ENCODE measurements around the gene SMIM9.

The SMIM9 gene

GRCh38 chrX:154780968-154781367 lies 53.5 kb downstream of the SMIM9 start (continued):
- TF ChIP-seq, protein P1, sequence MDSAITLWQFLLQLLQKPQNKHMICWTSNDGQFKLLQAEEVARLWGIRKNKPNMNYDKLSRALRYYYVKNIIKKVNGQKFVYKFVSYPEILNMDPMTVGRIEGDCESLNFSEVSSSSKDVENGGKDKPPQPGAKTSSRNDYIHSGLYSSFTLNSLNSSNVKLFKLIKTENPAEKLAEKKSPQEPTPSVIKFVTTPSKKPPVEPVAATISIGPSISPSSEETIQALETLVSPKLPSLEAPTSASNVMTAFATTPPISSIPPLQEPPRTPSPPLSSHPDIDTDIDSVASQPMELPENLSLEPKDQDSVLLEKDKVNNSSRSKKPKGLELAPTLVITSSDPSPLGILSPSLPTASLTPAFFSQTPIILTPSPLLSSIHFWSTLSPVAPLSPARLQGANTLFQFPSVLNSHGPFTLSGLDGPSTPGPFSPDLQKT (IDR thresholded peaks at IDR 0.05; ENCODE audit: borderline replicate concordance, low read depth, low read length) = no peak

DNA sequence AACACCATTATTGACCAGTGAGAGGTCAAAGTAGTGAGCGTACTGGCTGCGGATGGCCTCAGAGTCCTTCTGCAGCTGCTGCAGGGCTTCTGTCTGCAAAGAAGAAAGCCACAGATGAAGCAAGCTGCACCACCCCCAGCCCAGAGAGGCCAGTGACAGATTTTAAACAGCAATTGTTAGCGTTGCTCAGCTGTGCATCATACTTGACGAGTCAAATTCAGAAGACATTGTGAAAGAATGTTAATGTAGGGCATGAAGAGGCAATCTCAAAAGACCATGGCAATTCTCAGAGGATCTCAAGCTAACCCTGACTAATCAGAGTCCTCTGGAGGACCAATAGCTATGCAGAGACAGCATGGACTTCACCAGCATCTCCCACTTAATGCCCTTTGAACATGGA lies 55.2 kb downstream of the SMIM9 start:
- POLR2A ChIA-PET = interaction anchor here (1.5 kb wide), 1 partner anchor 12 kb away, joined by 3 read pairs; no protein-coding TSS in a partner anchor
- peaks cover 10 to 72% of the 10 kb centered on the region in 2 experiments for H3K36me3 ChIP-seq (ENCODE audit: control insufficient read depth in 2 of 2, insufficient read depth in 1 of 2, low read length in 2 of 2)

DNA sequence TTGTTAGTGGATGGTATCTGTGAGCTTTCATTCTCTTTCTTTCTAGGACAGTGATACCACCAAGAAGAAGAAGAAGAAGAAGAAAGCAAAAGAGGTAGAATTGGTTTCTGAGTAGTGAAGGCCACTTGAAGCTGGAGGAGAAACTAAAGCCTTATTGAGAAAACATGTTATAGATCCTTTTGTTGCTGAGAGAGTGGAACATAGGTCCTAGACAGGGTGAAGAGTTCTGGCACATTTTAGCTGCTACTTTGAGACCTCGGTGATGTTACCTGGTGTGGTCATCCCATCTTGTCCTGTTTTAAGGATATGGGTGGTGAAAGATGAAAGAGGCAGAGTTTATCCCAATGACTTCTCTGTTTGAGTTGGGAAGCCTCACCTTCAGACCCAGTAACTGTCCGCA lies 57.7 kb downstream of the SMIM9 start:
- H3K4me1 ChIP-seq (ENCODE audit: control insufficient read depth, insufficient read depth, low read length) = no peaks in the 10 kb centered on the region
- TF ChIP-seq ZNF133 (tag by site-specific recombination; IDR thresholded peaks at IDR 0.05) (peak; percentile 61; the same call in 1 of the 2 replicates), ZNF501 (tag by site-specific recombination; IDR thresholded peaks at IDR 0.05) (no peak), ZNF629 (tag by site-specific recombination; IDR thresholded peaks at IDR 0.05) (no peak)
- H3K4me3 ChIP-seq (ENCODE audit: low read depth, low read length) = no peak overlapping the region
- no peaks in the 10 kb centered on the region for H3K9me3 ChIP-seq (ENCODE audit: control insufficient read depth, insufficient read depth, low read depth, low read length)
- no peak overlapping the region for H3K27ac ChIP-seq (ENCODE audit: extremely low read depth, low read depth, low read length)
- POLR2A ChIA-PET = interaction anchor here (1.3 kb wide), 1 partner anchor 23 kb away, joined by 3 read pairs; no protein-coding TSS in a partner anchor
- CTCF ChIA-PET = interaction anchor here (0.6 to 1.0 kb wide), 3 partner anchors 14 to 24 kb away, joined by 3 to 7 read pairs (median 3); no protein-coding TSS in a partner anchor
- peaks cover 20 to 78% of the 10 kb centered on the region in 2 experiments for H3K36me3 ChIP-seq (ENCODE audit: control insufficient read depth in 2 of 2, insufficient read depth in 1 of 2, low read length in 2 of 2)

More for the DNA sequence above, 55.2 kb downstream of the SMIM9 start:
- H3K27ac ChIP-seq (ENCODE audit: extremely low read depth, low read depth, low read length) = no peak overlapping the region
- no peaks in the 10 kb centered on the region for H3K9me3 ChIP-seq (ENCODE audit: control insufficient read depth, insufficient read depth, low read depth, low read length)
- TF ChIP-seq ZNF776 (tag by site-specific recombination; IDR thresholded peaks at IDR 0.05; ENCODE audit: borderline replicate concordance) = no peak
- TF ChIP-seq ZNF292 (tag by site-specific recombination; IDR thresholded peaks at IDR 0.05; ENCODE audit: borderline replicate concordance, low read depth) = no peak
- CTCF ChIA-PET = interaction anchor here (1.2 kb wide), 1 partner anchor 30 kb away, joined by 4 read pairs; no protein-coding TSS in a partner anchor
- H3K4me3 ChIP-seq (ENCODE audit: low read depth, low read length) = no peak overlapping the region
- no peaks in the 10 kb centered on the region for H3K4me1 ChIP-seq (ENCODE audit: control insufficient read depth, insufficient read depth, low read length)

DNA sequence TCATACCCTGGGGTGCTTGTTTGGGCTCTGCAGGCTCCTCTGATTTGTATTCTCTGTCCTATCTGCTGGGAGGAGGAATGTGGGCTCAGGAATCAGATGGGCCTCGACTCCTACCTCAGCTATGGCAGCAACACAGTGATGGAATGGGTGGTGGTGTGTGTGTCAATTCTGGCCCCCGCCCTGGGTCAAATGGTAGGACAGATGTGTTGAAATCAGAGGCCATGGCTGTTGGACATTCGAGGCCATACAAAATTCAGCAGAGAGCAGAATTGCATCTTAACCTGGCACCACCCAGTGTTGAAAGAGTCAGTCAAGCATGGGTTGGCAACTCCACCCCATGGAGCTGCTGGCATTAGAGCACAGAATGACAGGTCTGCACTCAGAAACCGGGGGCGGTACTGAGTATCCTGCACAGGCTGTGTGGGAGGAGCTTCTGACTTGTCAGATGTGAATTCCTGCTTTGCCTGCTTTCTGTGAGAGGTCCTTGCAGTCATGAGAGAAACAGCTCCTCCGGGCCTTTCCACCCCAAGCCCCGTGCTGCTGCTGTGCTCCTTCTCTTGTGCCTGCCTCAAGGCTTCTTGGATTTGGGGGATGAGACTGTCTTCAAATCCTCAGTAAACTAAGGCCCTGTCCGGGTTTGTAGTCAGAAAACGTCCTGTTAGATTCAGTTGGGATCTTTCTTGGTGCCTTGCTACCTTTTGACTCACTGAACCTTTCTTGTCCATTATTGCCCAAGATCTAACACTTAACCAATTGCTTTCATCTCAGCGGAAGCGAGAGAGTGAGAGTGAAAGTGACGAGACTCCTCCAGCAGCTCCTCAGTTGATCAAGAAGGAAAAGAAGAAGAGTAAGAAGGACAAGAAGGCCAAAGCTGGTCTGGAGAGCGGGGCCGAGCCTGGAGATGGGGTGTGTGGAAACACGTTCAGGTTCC lies 58.8 kb downstream of the SMIM9 start:
- Histone ChIP-seq H3K9me3 (ENCODE audit: control insufficient read depth, insufficient read depth, low read depth, low read length) (no peaks in the 10 kb centered on the region), H3K36me3 (ENCODE audit: control insufficient read depth in 2 of 2, insufficient read depth in 1 of 2, low read length in 2 of 2) (peaks cover 26 to 80% of the 10 kb centered on the region in 2 experiments), H3K27ac (ENCODE audit: extremely low read depth, low read depth, low read length) (no peak overlapping the region), H3K4me1 (ENCODE audit: control insufficient read depth, insufficient read depth, low read length) (no peaks in the 10 kb centered on the region), H3K4me3 (ENCODE audit: low read depth, low read length) (no peak overlapping the region)
- POLR2A ChIA-PET = interaction anchor here (1.3 kb wide), 1 partner anchor 24 kb away, joined by 3 read pairs; no protein-coding TSS in a partner anchor
- CTCF ChIA-PET = interaction anchor here (0.5 to 1.0 kb wide), 3 partner anchors 15 to 230 kb away, joined by 3 to 7 read pairs (median 3); no protein-coding TSS in a partner anchor
- TF ChIP-seq, protein P2, sequence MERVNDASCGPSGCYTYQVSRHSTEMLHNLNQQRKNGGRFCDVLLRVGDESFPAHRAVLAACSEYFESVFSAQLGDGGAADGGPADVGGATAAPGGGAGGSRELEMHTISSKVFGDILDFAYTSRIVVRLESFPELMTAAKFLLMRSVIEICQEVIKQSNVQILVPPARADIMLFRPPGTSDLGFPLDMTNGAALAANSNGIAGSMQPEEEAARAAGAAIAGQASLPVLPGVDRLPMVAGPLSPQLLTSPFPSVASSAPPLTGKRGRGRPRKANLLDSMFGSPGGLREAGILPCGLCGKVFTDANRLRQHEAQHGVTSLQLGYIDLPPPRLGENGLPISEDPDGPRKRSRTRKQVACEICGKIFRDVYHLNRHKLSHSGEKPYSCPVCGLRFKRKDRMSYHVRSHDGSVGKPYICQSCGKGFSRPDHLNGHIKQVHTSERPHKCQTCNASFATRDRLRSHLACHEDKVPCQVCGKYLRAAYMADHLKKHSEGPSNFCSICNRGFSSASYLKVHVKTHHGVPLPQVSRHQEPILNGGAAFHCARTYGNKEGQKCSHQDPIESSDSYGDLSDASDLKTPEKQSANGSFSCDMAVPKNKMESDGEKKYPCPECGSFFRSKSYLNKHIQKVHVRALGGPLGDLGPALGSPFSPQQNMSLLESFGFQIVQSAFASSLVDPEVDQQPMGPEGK (tag by site-specific recombination; IDR thresholded peaks at IDR 0.05) = no peak
- TF ChIP-seq EGR2 (tag by site-specific recombination; IDR thresholded peaks at IDR 0.05; ENCODE audit: low read depth) = peak; percentile 31; the same call in 1 of the 2 replicates
- no peak for TF ChIP-seq MEIS1 (CRISPR knock-in tag; IDR thresholded peaks at IDR 0.05; ENCODE audit: borderline replicate concordance)
- TF ChIP-seq ZNF354C (tag by site-specific recombination; IDR thresholded peaks at IDR 0.05; ENCODE audit: borderline replicate concordance, low read depth) = no peak
- no peak for TF ChIP-seq ZNF792 (tag by site-specific recombination; IDR thresholded peaks at IDR 0.05)
- TF ChIP-seq ZNF132 (tag by site-specific recombination; IDR thresholded peaks at IDR 0.05; ENCODE audit: borderline replicate concordance) = no peak
- TF ChIP-seq ZNF174 (tag by site-specific recombination; IDR thresholded peaks at IDR 0.05) = no peak
- TF ChIP-seq BCL6B (tag by site-specific recombination; IDR thresholded peaks at IDR 0.05) = no peak
- no peak for TF ChIP-seq SETDB1 (IDR thresholded peaks at IDR 0.05; ENCODE audit: insufficient read length, low read length)
- no peak for TF ChIP-seq TRIM28 (IDR thresholded peaks at IDR 0.05; ENCODE audit: borderline replicate concordance, low read length)
- TF ChIP-seq SALL2 (tag by site-specific recombination; IDR thresholded peaks at IDR 0.05; ENCODE audit: borderline replicate concordance) = no peak
- TF ChIP-seq, protein P3, sequence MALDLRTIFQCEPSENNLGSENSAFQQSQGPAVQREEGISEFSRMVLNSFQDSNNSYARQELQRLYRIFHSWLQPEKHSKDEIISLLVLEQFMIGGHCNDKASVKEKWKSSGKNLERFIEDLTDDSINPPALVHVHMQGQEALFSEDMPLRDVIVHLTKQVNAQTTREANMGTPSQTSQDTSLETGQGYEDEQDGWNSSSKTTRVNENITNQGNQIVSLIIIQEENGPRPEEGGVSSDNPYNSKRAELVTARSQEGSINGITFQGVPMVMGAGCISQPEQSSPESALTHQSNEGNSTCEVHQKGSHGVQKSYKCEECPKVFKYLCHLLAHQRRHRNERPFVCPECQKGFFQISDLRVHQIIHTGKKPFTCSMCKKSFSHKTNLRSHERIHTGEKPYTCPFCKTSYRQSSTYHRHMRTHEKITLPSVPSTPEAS (tag by site-specific recombination; IDR thresholded peaks at IDR 0.05) = no peak
- no peak for TF ChIP-seq MZF1 (tag by site-specific recombination; IDR thresholded peaks at IDR 0.05; ENCODE audit: borderline replicate concordance)
- peak; percentile 77 for TF ChIP-seq ZFHX2 (tag by site-specific recombination; conservative IDR thresholded peaks at IDR 0.05)
- TF ChIP-seq ZFP41 (tag by site-specific recombination; IDR thresholded peaks at IDR 0.05; ENCODE audit: borderline replicate concordance) = no peak

Measured in HEK293 (cell line).